ENCODE results near the gene USP10. TPM values are rescaled to one million over a fixed set of nuclear protein-coding genes. Genes with fewer than 3 reads are reported as not detected.

The USP10 gene
- polyA plus RNA-seq, 3 donors = 38.7 to 115 (median 90.9) TPM

GRCh38 chr16:84715854-84716253 is 16.1 kb downstream of the USP10 start:
- peak overlapping the region in 4 of 7 donors; percentile 22 to 83 (median 31) for H3K27ac Mint-ChIP-seq
- H3K36me3 Mint-ChIP-seq = peaks cover 20 to 21% of the 10 kb centered on the region in 2 donors
- 86% methylated on average over 3 of the region's 7 CpGs for WGBS (ENCODE audit: insufficient coverage)
- H3K27ac ChIP-seq (ENCODE audit: low read depth in 1 of 2, low read length in 2 of 2) = peak overlapping the region in 1 of 2 donors; percentile 47
- H3K36me3 ChIP-seq (replicated peaks in 1 of 2; ENCODE audit: control insufficient read depth in 1 of 2, insufficient read depth in 2 of 2, low read length in 2 of 2) = peaks cover 0 to 26% of the 10 kb centered on the region in 2 donors
- H3K4me3 Mint-ChIP-seq = no peak overlapping the region
- peaks cover 99% of the 10 kb centered on the region for H3K79me2 ChIP-seq (ENCODE audit: insufficient read depth, low read length)
- TF ChIP-seq, protein P1, sequence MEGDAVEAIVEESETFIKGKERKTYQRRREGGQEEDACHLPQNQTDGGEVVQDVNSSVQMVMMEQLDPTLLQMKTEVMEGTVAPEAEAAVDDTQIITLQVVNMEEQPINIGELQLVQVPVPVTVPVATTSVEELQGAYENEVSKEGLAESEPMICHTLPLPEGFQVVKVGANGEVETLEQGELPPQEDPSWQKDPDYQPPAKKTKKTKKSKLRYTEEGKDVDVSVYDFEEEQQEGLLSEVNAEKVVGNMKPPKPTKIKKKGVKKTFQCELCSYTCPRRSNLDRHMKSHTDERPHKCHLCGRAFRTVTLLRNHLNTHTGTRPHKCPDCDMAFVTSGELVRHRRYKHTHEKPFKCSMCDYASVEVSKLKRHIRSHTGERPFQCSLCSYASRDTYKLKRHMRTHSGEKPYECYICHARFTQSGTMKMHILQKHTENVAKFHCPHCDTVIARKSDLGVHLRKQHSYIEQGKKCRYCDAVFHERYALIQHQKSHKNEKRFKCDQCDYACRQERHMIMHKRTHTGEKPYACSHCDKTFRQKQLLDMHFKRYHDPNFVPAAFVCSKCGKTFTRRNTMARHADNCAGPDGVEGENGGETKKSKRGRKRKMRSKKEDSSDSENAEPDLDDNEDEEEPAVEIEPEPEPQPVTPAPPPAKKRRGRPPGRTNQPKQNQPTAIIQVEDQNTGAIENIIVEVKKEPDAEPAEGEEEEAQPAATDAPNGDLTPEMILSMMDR (IDR thresholded peaks at IDR 0.05) = no peak
- intact Hi-C loops (cut with micrococcal nuclease) = no loop called here
- H3K4me1 ChIP-seq (ENCODE audit: control insufficient read depth in 1 of 2, insufficient read depth in 2 of 2, low read length in 2 of 2) = peaks cover 41 to 48% of the 10 kb centered on the region in 2 donors
- H3K9ac ChIP-seq (ENCODE audit: insufficient read depth, low read length, poor library complexity, severe bottlenecking) = no peak overlapping the region
- no peaks in the 10 kb centered on the region for H3K9me3 Mint-ChIP-seq
- H3K4me1 Mint-ChIP-seq = peaks cover 72% of the 10 kb centered on the region
- H3K27me3 ChIP-seq (ENCODE audit: control insufficient read depth in 2 of 2, insufficient read depth in 2 of 2, low read length in 2 of 2) = no peaks in the 10 kb centered on the region
- peaks cover 0 to 2% (median 0%) of the 10 kb centered on the region in 3 donors for H3K27me3 Mint-ChIP-seq (ENCODE audit: low read depth in 3 of 3)
- H3K4me3 ChIP-seq (replicated peaks in 1 of 3; ENCODE audit: low read depth in 2 of 3, low read length in 3 of 3) = no peak overlapping the region
- H3K9me3 ChIP-seq (replicated peaks in 1 of 2; ENCODE audit: control insufficient read depth in 1 of 2, insufficient read depth in 1 of 2, low read length in 2 of 2) = no peaks in the 10 kb centered on the region
- DNase-seq = no peak
- H2AFZ ChIP-seq (ENCODE audit: insufficient read depth, low read depth, low read length, poor library complexity, severe bottlenecking) = no peak overlapping the region
- H4K20me1 ChIP-seq (ENCODE audit: insufficient read depth, low read length) = peaks cover 96% of the 10 kb centered on the region
- no peak overlapping the region for H3K4me2 ChIP-seq (replicated peaks; ENCODE audit: extremely low read depth, low read length, poor library complexity, severe bottlenecking)

- H3K9ac ChIP-seq (ENCODE audit: insufficient read depth, low read length, poor library complexity, severe bottlenecking) = no peak overlapping the region
- peak overlapping the region in 1 of 2 donors; percentile 27 for H3K27ac ChIP-seq (ENCODE audit: low read depth in 1 of 2, low read length in 2 of 2)
- peaks cover 96% of the 10 kb centered on the region for H4K20me1 ChIP-seq (ENCODE audit: insufficient read depth, low read length)
- H3K79me2 ChIP-seq (ENCODE audit: insufficient read depth, low read length) = peaks cover 99% of the 10 kb centered on the region
- H3K4me2 ChIP-seq (replicated peaks; ENCODE audit: extremely low read depth, low read length, poor library complexity, severe bottlenecking) = no peak overlapping the region
- no peak overlapping the region for H2AFZ ChIP-seq (ENCODE audit: insufficient read depth, low read depth, low read length, poor library complexity, severe bottlenecking)
- H3K27me3 ChIP-seq (ENCODE audit: control insufficient read depth in 2 of 2, insufficient read depth in 2 of 2, low read length in 2 of 2) = no peaks in the 10 kb centered on the region
- WGBS (ENCODE audit: insufficient coverage) = 91% methylated on average over 5 of the region's 7 CpGs
- no peak for DNase-seq
- Mint-ChIP-seq H3K4me3 (no peak overlapping the region), H3K4me1 (peaks cover 68% of the 10 kb centered on the region), H3K36me3 (peaks cover 21% of the 10 kb centered on the region in 2 donors), H3K9me3 (no peaks in the 10 kb centered on the region), H3K27me3 (ENCODE audit: low read depth in 3 of 3) (peaks cover 0 to 2% (median 0%) of the 10 kb centered on the region in 3 donors), H3K27ac (no peak overlapping the region)
- peaks cover 0 to 27% of the 10 kb centered on the region in 2 donors for H3K36me3 ChIP-seq (replicated peaks in 1 of 2; ENCODE audit: control insufficient read depth in 1 of 2, insufficient read depth in 2 of 2, low read length in 2 of 2)
- H3K4me3 ChIP-seq (replicated peaks in 1 of 3; ENCODE audit: low read depth in 2 of 3, low read length in 3 of 3) = no peak overlapping the region
- intact Hi-C loops (cut with micrococcal nuclease) = no loop called here
- peaks cover 41 to 48% of the 10 kb centered on the region in 2 donors for H3K4me1 ChIP-seq (ENCODE audit: control insufficient read depth in 1 of 2, insufficient read depth in 2 of 2, low read length in 2 of 2)
- TF ChIP-seq, protein P1 (IDR thresholded peaks at IDR 0.05) = no peak
- no peaks in the 10 kb centered on the region for H3K9me3 ChIP-seq (replicated peaks in 1 of 2; ENCODE audit: control insufficient read depth in 1 of 2, insufficient read depth in 1 of 2, low read length in 2 of 2)
Measured at GRCh38 chr16:84716740-84717139, 16.9 kb downstream of the USP10 start.
